Loucy (cell line): Measurements from ENCODE around the gene GRID1.
"Not testable (repeated sequence)": the region's sequence is repeated elsewhere in the genome, so short reads cannot be mapped to it uniquely, and the experiment has no call there.

ENCODE experiments used
- H2AFZ ChIP-seq: fragments of 200-600 bp; sonication (generic); 2 replicates; pipeline ENCODE4 v1.6.0; 2016; ENCODE audit warnings: antibody characterized with exemption, mild to moderate bottlenecking, low read length, moderate library complexity
- H3F3A ChIP-seq: fragments of 200-600 bp; 2 replicates; pipeline ENCODE4 v1.6.0; 2016; ENCODE audit warnings: antibody characterized with exemption, low read depth, mild to moderate bottlenecking
- H3K27me3 ChIP-seq: fragments of 200-600 bp; sonication (generic); 2 replicates; pipeline ENCODE4 v1.6.1; 2014; ENCODE audit warnings: low read length, mild to moderate bottlenecking; ENCODE audit not compliant: insufficient read depth, poor library complexity, severe bottlenecking
- H3K36me3 ChIP-seq: fragments of 200-600 bp; sonication (generic); 2 replicates; pipeline ENCODE4 v1.6.1; 2016; ENCODE audit warnings: low read length; ENCODE audit not compliant: insufficient read depth
- H3K4me1 ChIP-seq: fragments of 200-600 bp; sonication (generic); 2 replicates; pipeline ENCODE4 v1.5.1; 2014; ENCODE audit warnings: low read length, mild to moderate bottlenecking; ENCODE audit not compliant: insufficient read depth, poor library complexity, severe bottlenecking
- H3K4me2 ChIP-seq: fragments of 200-600 bp; sonication (generic); 2 replicates; pipeline ENCODE4 v1.6.0; 2014; ENCODE audit warnings: antibody characterized with exemption, low read length, low read depth, mild to moderate bottlenecking; ENCODE audit not compliant: poor library complexity, severe bottlenecking
- H3K4me3 ChIP-seq: fragments of 200-600 bp; sonication (generic); 2 replicates; pipeline ENCODE4 v1.5.1; 2014; ENCODE audit warnings: low read length, mild to moderate bottlenecking, mixed read lengths; ENCODE audit not compliant: poor library complexity, severe bottlenecking
- H3K79me2 ChIP-seq: fragments of 200-600 bp; sonication (generic); 2 replicates; pipeline ENCODE4 v1.6.1; 2014; ENCODE audit warnings: low read length; ENCODE audit not compliant: insufficient read depth
- H3K9ac ChIP-seq: fragments of 200-600 bp; sonication (generic); 2 replicates; pipeline ENCODE4 v1.6.0; 2014; ENCODE audit warnings: mild to moderate bottlenecking, low read depth, low read length, moderate library complexity; ENCODE audit not compliant: poor library complexity, severe bottlenecking
- H3K9me2 ChIP-seq: fragments of 200-600 bp; sonication (generic); replicated peaks from 2 replicates; pipeline ENCODE4 v1.6.1; 2016; ENCODE audit warnings: low read depth, low read length, mixed read lengths
- H3K9me3 ChIP-seq: fragments of 200-600 bp; sonication (generic); 2 replicates; pipeline ENCODE4 v1.6.1; 2014; ENCODE audit warnings: mild to moderate bottlenecking, antibody characterized with exemption, low read length, low read depth; ENCODE audit not compliant: insufficient read depth
- H4K20me1 ChIP-seq: fragments of 200-600 bp; sonication (generic); 2 replicates; pipeline ENCODE4 v1.6.0; 2014; ENCODE audit warnings: antibody characterized with exemption, low read length, mild to moderate bottlenecking; ENCODE audit not compliant: insufficient read depth, poor library complexity, severe bottlenecking
- EZH2phosphoT487 ChIP-seq: fragments of 200-600 bp; IDR thresholded peaks from 2 replicates; pipeline ENCODE4 v1.6.1; 2018; ENCODE audit warnings: antibody characterized with exemption, mild to moderate bottlenecking, moderate library complexity, borderline replicate concordance
- TF ChIP-seq, protein P1 (sequence below): fragments of 200-600 bp; sonication (generic); conservative IDR thresholded peaks from 2 replicates; pipeline ENCODE4 v1.5.1; 2014; ENCODE audit warnings: mild to moderate bottlenecking, antibody characterized with exemption, low read length

GRID1 gene

GRCh38 chr10:86033581-86033980, 333.0 kb downstream of the GRID1 start:
- H3K4me1 ChIP-seq: no peaks in the 10 kb centered on the region
- H3K9ac ChIP-seq: no peak overlapping the region
- H3K4me3 ChIP-seq: no peak overlapping the region
- no peak overlapping the region for H3K4me2 ChIP-seq
- no peaks in the 10 kb centered on the region for H3K9me3 ChIP-seq
- no peaks in the 10 kb centered on the region for H3K79me2 ChIP-seq
- H2AFZ ChIP-seq: no peak overlapping the region
- no peaks in the 10 kb centered on the region for H3K36me3 ChIP-seq
- no peak for TF ChIP-seq EZH2phosphoT487
- TF ChIP-seq, protein P1, sequence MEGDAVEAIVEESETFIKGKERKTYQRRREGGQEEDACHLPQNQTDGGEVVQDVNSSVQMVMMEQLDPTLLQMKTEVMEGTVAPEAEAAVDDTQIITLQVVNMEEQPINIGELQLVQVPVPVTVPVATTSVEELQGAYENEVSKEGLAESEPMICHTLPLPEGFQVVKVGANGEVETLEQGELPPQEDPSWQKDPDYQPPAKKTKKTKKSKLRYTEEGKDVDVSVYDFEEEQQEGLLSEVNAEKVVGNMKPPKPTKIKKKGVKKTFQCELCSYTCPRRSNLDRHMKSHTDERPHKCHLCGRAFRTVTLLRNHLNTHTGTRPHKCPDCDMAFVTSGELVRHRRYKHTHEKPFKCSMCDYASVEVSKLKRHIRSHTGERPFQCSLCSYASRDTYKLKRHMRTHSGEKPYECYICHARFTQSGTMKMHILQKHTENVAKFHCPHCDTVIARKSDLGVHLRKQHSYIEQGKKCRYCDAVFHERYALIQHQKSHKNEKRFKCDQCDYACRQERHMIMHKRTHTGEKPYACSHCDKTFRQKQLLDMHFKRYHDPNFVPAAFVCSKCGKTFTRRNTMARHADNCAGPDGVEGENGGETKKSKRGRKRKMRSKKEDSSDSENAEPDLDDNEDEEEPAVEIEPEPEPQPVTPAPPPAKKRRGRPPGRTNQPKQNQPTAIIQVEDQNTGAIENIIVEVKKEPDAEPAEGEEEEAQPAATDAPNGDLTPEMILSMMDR: no peak
- no peaks in the 10 kb centered on the region for H3K27me3 ChIP-seq
- H3F3A ChIP-seq: no peaks in the 10 kb centered on the region
- H4K20me1 ChIP-seq: no peaks in the 10 kb centered on the region
- no peaks in the 10 kb centered on the region for H3K9me2 ChIP-seq

GRCh38 chr10:86032087-86032486, 334.5 kb downstream of the GRID1 start:
- H3K9ac ChIP-seq, H3K27me3 ChIP-seq, H3K4me1 ChIP-seq, H3K4me3 ChIP-seq, H3K4me2 ChIP-seq, H4K20me1 ChIP-seq, H3K9me2 ChIP-seq, H3K36me3 ChIP-seq, H3F3A ChIP-seq, H3K79me2 ChIP-seq, H2AFZ ChIP-seq, H3K9me3 ChIP-seq: not testable (repeated sequence)

GRCh38 chr10:86030312-86030711, 336.3 kb downstream of the GRID1 start:
- H3K9ac ChIP-seq: no peak overlapping the region
- H3K9me3 ChIP-seq: no peaks in the 10 kb centered on the region
- H3K9me2 ChIP-seq: no peaks in the 10 kb centered on the region
- H3F3A ChIP-seq: no peaks in the 10 kb centered on the region
- H2AFZ ChIP-seq: no peak overlapping the region
- no peaks in the 10 kb centered on the region for H4K20me1 ChIP-seq
- H3K27me3 ChIP-seq: no peaks in the 10 kb centered on the region
- H3K79me2 ChIP-seq: no peaks in the 10 kb centered on the region
- no peaks in the 10 kb centered on the region for H3K36me3 ChIP-seq
- H3K4me3 ChIP-seq: no peak overlapping the region
- no peak for TF ChIP-seq EZH2phosphoT487
- TF ChIP-seq, protein P1: no peak
- H3K4me1 ChIP-seq: peaks cover under 1% of the 10 kb centered on the region
- H3K4me2 ChIP-seq: no peak overlapping the region

- H3K79me2 ChIP-seq: no peaks in the 10 kb centered on the region
These were observed 339.2 kb downstream of the GRID1 start for GRCh38 chr10:86027346-86027745.

More at GRCh38 chr10:86027346-86027745, 339.2 kb downstream of the GRID1 start:
- Histone ChIP-seq H2AFZ (no peak overlapping the region), H3K27me3 (no peaks in the 10 kb centered on the region), H3K36me3 (no peaks in the 10 kb centered on the region), H3K9me3 (no peaks in the 10 kb centered on the region), H3K4me2 (no peak overlapping the region), H3K9me2 (no peaks in the 10 kb centered on the region), H3K9ac (no peak overlapping the region), H3K4me3 (no peak overlapping the region), H4K20me1 (no peaks in the 10 kb centered on the region), H3K4me1 (peaks cover 8% of the 10 kb centered on the region), H3F3A (no peaks in the 10 kb centered on the region)
- TF ChIP-seq, protein P1: no peak
- TF ChIP-seq EZH2phosphoT487: no peak
